ENCODE results near the gene CAPZA1.

DNA sequence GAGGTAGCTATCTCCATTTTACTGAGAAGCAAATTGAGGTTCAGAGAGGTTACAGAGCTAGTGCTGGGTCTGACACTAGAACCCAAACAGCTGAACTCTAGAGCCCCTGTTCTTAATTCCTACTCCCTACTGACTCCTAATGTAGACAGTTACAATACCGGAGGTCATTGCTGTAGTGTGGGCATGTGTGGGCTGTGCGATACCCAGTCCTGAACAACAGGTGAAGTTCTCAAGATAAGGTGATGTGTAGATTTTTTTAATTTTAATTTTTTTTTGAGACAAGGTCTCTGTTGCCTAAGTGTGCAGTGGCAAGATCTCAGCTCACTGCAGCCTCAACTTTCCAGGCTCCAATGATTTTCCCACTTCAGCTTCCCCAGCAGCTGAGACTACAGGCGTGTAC lies 88.9 kb downstream of the CAPZA1 start:
- no peak for TF ChIP-seq YY1 (IDR thresholded peaks at IDR 0.05)
- TF ChIP-seq, protein P1, sequence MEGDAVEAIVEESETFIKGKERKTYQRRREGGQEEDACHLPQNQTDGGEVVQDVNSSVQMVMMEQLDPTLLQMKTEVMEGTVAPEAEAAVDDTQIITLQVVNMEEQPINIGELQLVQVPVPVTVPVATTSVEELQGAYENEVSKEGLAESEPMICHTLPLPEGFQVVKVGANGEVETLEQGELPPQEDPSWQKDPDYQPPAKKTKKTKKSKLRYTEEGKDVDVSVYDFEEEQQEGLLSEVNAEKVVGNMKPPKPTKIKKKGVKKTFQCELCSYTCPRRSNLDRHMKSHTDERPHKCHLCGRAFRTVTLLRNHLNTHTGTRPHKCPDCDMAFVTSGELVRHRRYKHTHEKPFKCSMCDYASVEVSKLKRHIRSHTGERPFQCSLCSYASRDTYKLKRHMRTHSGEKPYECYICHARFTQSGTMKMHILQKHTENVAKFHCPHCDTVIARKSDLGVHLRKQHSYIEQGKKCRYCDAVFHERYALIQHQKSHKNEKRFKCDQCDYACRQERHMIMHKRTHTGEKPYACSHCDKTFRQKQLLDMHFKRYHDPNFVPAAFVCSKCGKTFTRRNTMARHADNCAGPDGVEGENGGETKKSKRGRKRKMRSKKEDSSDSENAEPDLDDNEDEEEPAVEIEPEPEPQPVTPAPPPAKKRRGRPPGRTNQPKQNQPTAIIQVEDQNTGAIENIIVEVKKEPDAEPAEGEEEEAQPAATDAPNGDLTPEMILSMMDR (IDR thresholded peaks at IDR 0.05; ENCODE audit: low read depth, low read length, missing input control) = no peak
